Fibroblast of skin of right quadriceps (primary cell): ENCODE results near the gene TRIP6.
A peak's percentile ranks its signal among the peaks of the same experiment; 100 is the strongest.
"Not testable (repeated sequence)": the region's sequence is repeated elsewhere in the genome, so short reads cannot be mapped to it uniquely, and the experiment has no call there.

Experiments used
- DNase-seq: peaks from one replicate; pipeline ENCODE4 v3.0.0-alpha.2; 2013

The TRIP6 gene

DNA sequence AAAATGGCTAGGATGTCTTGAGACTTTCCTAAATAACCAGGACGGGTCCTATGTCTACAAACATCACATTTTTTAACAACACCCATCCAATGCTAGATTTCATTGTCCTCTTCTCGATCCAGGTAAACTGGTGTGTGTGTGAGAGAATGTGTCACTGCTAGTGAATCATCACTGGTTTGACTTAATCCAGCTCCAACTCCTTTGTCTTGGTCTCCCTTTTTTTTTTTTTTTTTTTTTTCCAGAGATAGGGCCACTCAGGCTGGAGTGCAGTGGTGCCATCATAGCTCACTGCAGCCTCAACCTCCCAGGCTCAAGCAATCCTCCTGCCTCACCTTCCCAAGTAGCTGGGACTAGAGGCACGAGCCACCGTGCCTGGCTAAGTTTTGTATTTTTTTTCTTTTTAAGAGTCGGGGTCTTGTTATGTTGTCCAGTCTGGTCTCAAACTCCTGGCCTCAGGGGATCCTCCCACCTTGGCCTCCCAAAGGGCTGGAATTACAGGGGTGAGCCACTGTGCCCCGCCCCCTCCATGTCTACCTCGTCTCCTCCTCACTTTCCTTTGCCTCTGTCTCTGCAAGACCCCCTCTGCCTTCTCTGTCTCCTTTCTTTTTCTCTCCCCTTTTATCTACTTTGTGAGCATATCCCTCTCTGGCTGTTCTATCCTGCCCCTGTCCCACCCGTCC, 24.5 kb downstream of the TRIP6 start:
- peak; percentile 33 for DNase-seq

GRCh38 chr7:100892364-100893317, 25.5 kb downstream of the TRIP6 start:
- DNase-seq: no peak

GRCh38 chr7:100893318-100893895, 26.2 kb downstream of the TRIP6 start:
- no peak for DNase-seq

DNA sequence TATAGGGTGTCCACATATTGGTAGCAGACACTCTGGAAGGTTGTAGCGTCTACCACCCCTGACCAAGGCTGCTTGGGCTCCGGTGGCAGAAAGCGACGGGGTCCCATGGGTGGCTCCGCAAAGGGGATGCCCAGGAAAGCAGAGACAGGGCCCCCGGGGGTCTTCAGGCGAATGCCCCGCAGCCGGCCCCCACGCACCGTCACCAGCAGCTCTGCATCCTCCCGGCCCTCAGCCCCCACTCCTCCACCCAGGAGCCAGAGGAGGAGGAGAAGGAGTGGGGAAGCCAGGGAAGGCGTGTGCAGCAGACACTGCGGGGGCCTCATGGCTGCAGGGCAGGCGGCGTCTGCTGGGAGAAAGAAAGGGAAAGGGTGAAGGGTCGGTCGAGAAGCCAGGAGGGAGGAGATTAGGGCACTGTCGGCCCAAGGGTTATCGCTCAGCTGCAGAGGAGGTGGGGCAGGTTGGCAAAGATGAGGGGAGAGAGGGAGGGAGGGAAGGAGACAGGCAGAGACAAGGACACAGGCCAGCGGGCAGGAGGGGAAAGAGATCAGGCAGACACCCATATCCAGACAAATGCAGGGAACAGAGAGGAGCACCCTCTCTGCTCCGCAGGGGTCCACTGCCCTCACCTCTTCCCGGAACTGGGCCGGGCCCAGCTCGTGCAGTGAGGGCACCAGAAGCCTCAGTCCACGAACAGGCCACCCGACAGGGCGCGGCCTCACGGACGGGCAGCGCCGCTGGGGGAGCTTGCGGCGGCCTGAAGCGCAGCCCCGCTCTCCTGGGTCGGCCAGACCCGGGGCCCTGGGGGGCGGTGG, 26.9 kb downstream of the TRIP6 start:
- no peak for DNase-seq

DNA sequence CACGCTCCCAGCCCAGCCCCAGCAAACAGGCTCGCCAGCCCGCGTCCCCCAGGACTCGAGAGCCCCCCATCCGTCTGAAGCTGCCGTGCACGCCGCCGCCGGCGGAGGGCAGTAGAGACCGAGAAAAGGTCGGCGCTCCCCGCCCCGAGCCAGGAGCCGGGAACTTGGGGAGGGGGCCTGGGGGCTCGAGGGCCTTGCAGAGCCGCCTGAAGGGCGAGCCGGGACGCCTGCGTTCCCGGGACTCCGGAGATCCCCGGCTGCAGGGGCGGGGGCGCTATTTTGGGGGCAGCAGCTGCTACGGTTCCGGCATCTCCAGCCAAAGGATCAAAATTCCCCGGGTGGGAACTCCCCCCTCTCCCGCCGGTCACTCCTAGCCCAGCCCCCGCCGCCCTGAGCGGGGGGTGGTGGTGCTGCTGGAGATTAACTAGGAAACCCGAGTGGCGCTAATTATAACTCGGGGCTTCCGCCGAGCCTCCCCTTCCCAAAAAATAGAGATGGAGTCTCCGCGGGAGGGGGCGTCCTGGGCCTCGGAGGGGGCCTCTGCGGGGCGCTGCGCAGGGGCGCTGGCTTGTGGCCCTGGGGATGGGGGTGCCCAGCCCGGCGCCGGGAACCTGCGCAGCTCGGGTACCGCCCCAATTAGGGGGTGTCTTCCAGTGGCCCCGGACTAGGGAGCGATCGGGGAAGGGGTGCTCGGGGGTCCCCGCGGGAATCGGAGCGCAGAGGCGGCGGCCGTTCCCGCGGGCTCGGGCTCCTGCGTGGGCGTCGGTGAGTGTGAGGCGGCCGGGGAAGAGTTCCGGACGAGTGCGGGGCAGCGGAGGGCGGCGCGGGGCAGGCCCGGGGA, 27.9 kb downstream of the TRIP6 start:
- DNase-seq: no peak

DNA sequence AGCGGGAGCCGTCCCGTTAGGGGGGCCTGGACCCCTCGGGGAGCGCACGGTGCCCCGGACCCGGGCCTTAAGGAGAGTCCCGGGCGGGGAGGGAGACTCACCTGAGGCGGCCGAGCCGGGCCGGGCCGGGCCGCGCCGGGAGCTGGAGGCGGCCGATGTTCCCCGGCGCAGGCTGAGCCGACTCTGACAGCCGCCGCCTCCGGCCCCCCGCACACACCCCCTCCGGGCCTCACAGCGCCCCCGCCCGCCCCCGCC, 28.4 kb downstream of the TRIP6 start, which contains the start of gene ACHE:
Gene ACHE, minus strand, starts transcription at position 188 of the 255 bp plus-strand sequence. CDS start 1,656 bp downstream, outside the sequence.
- DNase-seq: no peak

DNA sequence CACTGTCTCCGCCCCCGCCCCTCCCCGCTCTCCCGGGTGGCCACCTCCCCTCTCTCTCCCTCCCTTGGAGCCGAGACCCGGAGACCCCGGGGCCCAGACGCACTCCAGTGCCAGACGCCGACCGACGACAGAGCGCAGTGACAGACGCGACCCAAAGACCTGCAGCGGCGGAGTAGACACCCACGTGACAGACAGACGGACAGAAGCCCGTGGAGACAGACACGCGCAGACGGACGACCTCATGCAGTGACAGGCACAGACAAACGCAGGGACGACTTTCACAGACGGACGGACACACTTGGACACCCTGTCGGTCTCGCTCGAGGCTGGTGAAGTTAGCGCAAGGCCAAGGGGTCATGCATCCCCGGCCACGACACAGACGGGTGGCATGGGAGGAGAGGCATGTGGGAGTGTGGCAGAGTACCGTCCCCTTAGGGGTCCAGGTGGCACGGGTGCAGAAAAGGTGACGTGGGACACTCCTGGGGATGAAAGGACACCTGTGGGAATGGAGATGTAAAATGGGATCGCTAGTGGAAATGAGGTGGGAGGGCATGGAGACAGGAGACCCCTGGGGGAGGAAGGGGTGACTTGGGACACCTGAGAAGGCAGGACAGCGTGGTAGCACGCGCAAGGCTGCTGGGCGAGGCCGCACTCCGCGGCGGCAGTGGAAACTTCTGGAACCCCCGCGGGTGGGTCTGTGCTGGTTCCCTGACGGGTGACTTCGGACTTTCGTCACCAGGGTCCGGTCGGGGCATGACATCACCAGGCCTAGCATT, 29.0 kb downstream of the TRIP6 start:
- DNase-seq: no peak

DNA sequence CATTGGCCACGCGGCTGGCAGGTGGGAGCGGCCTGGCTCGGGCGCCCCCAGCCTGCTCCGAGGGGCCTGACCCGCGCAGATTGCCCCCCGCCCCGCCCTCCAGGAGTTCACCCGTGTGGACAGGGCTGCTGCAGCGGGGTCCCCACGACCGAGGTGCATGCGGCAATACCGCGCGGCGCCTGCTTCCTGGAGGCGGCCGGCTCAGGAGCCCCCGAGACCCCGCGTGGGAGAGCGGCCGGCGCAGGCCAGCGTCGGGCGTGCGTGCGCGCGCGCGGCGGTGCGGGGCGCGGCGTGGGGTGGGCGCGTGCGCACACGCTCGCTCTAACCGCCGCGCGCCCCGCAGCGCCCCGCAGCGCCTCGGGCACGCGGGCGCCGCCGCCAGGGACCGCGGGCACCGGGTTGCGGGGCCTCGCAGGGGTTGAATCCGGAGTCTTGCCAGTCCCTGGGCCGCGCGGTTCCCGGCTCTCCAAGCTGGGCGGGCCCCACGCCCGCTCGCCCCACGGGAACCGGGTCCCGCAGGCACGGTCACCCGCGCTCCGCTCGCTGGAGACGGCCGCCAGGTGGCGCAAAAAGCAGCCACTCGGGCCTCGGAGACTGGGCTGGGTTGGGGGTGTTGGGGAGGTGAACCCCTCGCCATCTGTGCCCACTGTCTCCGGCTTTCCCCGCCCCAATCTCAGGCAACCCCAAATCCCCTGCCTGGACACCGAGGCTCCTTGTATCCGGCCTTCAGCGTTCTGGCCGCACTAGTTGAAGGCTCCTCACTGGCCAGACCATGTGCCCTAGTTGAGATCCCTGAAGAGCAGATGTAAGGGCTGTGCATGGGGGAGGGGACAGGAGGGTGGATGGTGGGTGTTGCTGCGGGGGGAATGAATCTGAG, 29.8 kb downstream of the TRIP6 start:
- DNase-seq: no peak

DNA sequence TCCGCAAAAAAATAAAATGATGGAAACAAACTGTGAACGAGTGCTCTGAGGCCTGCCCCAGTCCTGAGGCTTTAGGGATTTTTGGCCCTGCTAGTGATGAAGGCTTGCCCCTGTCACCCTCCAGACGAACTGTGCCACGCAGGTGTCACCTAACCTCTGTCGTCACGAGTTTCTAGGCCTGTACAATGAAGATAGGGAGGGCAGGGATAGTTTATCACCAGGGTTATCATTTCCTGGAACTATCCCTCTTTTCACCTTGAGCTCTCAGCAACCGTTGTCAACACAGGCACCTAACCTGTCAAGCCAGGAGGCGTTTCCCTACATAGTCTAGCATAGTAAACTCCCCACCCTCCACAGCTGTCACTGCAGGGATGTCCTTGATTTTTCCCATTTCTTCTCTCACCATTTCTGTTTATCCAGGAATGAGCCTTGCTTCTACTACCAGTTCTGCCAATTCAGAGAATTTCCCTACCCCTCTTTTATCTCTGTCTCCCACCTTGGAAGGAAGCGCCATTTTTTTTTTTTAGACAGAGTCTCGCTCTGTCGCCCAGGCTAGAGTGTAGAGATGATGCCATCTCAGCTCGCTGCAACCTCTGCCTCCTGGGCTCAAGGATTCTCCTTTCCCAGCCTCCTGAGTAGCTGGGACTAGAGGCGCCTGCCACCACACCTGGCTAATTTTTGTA, 30.7 kb downstream of the TRIP6 start:
- DNase-seq: no peak

GRCh38 chr7:100899432-100899831, 32.2 kb downstream of the TRIP6 start:
- no peak for DNase-seq

- no peak for DNase-seq
Observed at GRCh38 chr7:100900978-100901377, 33.8 kb downstream of the TRIP6 start.

DNA sequence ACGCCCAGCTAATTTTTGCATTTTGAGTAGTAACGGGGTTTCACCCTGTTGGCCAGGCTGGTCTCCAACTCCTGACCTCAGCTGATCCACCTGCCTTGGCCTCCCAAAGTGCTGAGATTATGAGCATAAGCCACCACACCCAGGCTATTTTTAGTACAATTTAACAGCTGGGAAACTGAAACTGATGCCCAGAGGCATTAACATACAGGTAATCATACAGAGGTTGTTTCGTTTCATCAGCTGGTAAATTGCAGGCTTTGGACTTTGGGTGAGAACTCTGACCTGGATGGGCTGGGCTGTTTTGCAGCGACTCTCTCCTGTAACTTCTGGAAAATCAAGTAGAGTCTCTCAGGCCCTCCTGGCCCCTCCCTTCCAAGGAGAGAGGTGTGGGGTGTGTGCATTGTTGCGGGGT, 34.7 kb downstream of the TRIP6 start:
- DNase-seq: no peak

- DNase-seq: no peak
Observed at GRCh38 chr7:100902638-100903037, 35.5 kb downstream of the TRIP6 start.

DNA sequence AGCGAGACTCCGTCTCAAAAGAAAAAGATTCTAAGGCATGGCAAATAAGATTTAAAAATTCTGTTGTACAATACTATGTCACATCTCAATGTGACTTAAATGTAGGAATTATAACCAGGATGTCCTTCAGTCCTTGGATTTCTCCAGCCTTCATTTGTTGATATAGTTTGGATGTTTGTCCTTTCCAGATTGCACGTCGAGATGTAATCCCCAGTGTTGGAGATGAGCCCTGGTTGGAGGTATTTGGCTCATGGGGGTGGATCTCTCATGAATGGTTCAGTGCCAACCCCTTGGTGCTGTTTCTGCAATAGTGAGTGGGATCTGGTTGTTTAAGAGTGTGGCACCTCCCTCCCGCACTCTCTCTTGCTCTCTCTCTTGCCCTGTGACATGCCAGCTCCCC, 41.3 kb downstream of the TRIP6 start:
- no peak for DNase-seq

DNA sequence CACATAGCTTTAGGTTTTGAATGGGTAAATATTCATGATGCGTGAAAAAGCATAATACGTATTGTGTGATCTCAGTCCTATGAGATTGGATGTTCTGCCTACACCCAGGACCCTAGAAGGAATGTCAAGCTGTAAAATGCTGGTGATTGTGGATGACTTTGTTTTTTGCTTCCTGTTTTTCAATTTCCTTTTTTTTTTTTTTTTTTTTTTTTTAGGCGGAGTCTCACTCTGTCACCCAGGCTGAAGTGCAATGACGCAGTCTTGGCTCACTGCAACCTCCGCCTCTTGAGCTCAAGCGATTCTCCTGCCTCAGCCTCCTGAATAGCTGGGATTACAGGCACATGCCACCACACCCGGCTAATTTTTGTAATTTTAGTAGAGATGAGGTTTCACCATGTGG, 43.3 kb downstream of the TRIP6 start:
- not testable (repeated sequence) for DNase-seq

DNA sequence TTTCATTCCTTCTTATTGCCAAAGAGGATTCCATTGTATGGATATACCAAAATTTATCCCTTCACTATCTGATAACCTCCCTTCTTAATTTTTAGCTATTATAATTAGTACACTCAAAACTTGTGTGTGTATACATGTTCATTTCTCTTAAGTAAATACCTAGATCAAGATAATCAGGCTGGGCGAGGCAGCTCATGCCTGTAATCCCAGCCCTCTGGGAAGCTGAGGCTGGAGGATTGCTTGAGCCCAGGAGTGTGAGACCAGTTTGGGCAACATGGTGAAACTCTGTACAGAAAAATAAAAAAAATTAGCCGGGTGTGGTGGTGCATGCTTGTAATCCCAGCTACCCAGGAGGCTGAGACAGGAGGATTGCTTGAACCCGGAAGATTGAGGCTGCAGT, 44.3 kb downstream of the TRIP6 start:
- no peak for DNase-seq

DNA sequence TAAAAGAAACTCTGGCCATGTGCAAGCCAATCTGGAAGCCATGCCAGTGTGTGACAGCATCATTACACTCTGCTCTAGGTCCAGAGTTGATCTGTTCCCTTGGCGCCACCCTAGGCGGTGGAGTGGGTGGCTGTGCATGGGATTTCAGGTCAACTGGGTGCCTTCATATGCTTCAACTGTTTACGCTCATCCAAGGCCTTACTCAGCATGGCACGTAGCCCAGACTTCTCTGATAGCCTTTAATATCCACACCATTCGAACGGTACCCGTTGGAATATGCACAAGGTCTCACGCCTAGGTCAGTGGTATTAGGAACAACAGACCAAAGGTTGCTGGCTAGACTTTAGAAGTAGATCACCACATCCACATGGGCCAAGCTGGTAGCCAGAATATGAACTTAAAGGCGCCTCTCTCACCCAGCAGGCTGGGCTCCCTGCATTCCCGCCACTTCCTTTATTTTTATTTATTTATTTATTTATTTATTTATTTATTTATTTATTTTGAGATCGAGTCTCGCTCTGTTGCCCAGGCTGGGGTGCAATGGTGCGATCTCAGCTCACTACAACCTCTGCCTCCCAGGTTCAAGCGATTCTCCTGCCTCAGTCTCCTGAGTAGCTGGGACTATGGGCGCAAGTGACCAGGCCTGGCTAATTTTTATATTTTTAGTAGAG, 47.2 kb downstream of the TRIP6 start:
- no peak for DNase-seq

GRCh38 chr7:100914879-100915447, 47.8 kb downstream of the TRIP6 start:
- no peak for DNase-seq

- DNase-seq: not testable (repeated sequence)
Observed at GRCh38 chr7:100919335-100919734, 52.1 kb downstream of the TRIP6 start.
